ENCODE results near the gene IL36B.

- TF ChIP-seq CREB5 (CRISPR knock-in tag; IDR thresholded peaks at IDR 0.05; ENCODE audit: low read depth) (no peak), OSR1 (CRISPR knock-in tag; IDR thresholded peaks at IDR 0.05) (no peak), TOX (CRISPR knock-in tag; IDR thresholded peaks at IDR 0.05; ENCODE audit: borderline replicate concordance) (no peak), GLIS3 (CRISPR knock-in tag; IDR thresholded peaks at IDR 0.05) (no peak), PATZ1 (CRISPR knock-in tag; IDR thresholded peaks at IDR 0.05; ENCODE audit: borderline replicate concordance) (no peak), POU6F1 (CRISPR knock-in tag; IDR thresholded peaks at IDR 0.05; ENCODE audit: borderline replicate concordance, low read depth) (no peak), TSHZ2 (CRISPR knock-in tag; IDR thresholded peaks at IDR 0.05) (no peak)
Measured at GRCh38 chr2:113069676-113070605, 17.3 kb upstream of the IL36B start.
